HEK293 (cell line): Measurements from ENCODE around the gene CNP.

Source experiments
- BCL11A ChIP-seq: fragments of 450-650 bp; formaldehyde crosslinking; IDR thresholded peaks from 2 replicates; pipeline ENCODE4 v1.5.1; 2016; ENCODE audit warnings: low read depth, missing biosample characterization, missing genetic modification characterization
- FEZF1 ChIP-seq: fragments of 450-650 bp; formaldehyde crosslinking; IDR thresholded peaks from 2 replicates; pipeline ENCODE4 v1.5.1; 2016; ENCODE audit warnings: missing biosample characterization, missing genetic modification characterization
- IKZF3 ChIP-seq: fragments of 450-650 bp; IDR thresholded peaks from 2 replicates; pipeline ENCODE4 v1.5.0; 2018; ENCODE audit warnings: missing biosample characterization, mild to moderate bottlenecking, missing genetic modification characterization, moderate library complexity
- KLF8 ChIP-seq: fragments of 450-650 bp; formaldehyde crosslinking; IDR thresholded peaks from 2 replicates; pipeline ENCODE4 v1.5.1; 2016; ENCODE audit warnings: missing biosample characterization, missing genetic modification characterization
- MYNN ChIP-seq: fragments of 450-650 bp; formaldehyde crosslinking; IDR thresholded peaks from 2 replicates; pipeline ENCODE4 v1.5.1; 2016; ENCODE audit warnings: missing biosample characterization, missing genetic modification characterization, borderline replicate concordance
- PRDM10 ChIP-seq: fragments of 450-650 bp; formaldehyde crosslinking; IDR thresholded peaks from 2 replicates; pipeline ENCODE4 v1.5.1; 2016; ENCODE audit warnings: missing biosample characterization, missing genetic modification characterization
- PRDM4 ChIP-seq: fragments of 450-650 bp; formaldehyde crosslinking; IDR thresholded peaks from 2 replicates; pipeline ENCODE4 v1.5.1; 2017; ENCODE audit warnings: missing biosample characterization, missing genetic modification characterization
- SCRT2 ChIP-seq: fragments of 450-650 bp; formaldehyde crosslinking; IDR thresholded peaks from 2 replicates; pipeline ENCODE4 v1.5.1; 2016; ENCODE audit warnings: missing biosample characterization, missing genetic modification characterization
- SP2 ChIP-seq: fragments of 450-650 bp; formaldehyde crosslinking; IDR thresholded peaks from 2 replicates; pipeline ENCODE4 v1.5.1; 2016; ENCODE audit warnings: missing biosample characterization, missing genetic modification characterization
- TCF7L2 ChIP-seq: IDR thresholded peaks from 2 replicates; pipeline ENCODE4 v1.6.1; 2011; ENCODE audit warnings: low read depth, mild to moderate bottlenecking, inconsistent platforms, low read length, moderate library complexity, borderline replicate concordance
- YY1 ChIP-seq: fragments of 450-650 bp; formaldehyde crosslinking; IDR thresholded peaks from 2 replicates; pipeline ENCODE4 v1.5.1; 2018; ENCODE audit warnings: missing biosample characterization, missing genetic modification characterization
- ZFHX2 ChIP-seq: fragments of 450-650 bp; formaldehyde crosslinking; conservative IDR thresholded peaks from 2 replicates; pipeline ENCODE4 v1.5.1; 2016; ENCODE audit warnings: missing biosample characterization, missing genetic modification characterization
- ZFP41 ChIP-seq: fragments of 450-650 bp; formaldehyde crosslinking; IDR thresholded peaks from 2 replicates; pipeline ENCODE4 v1.5.1; 2016; ENCODE audit warnings: missing biosample characterization, missing genetic modification characterization, borderline replicate concordance
- ZNF175 ChIP-seq: fragments of 450-650 bp; formaldehyde crosslinking; IDR thresholded peaks from 2 replicates; pipeline ENCODE4 v1.5.1; 2016; ENCODE audit warnings: missing biosample characterization, missing genetic modification characterization
- ZNF248 ChIP-seq: fragments of 450-650 bp; formaldehyde crosslinking; IDR thresholded peaks from 2 replicates; pipeline ENCODE4 v1.5.1; 2017; ENCODE audit warnings: missing biosample characterization, missing genetic modification characterization
- ZNF391 ChIP-seq: fragments of 450-650 bp; formaldehyde crosslinking; IDR thresholded peaks from 2 replicates; pipeline ENCODE4 v1.5.1; 2016; ENCODE audit warnings: low read depth, missing biosample characterization, missing genetic modification characterization, borderline replicate concordance
- ZNF518A ChIP-seq: fragments of 450-650 bp; formaldehyde crosslinking; conservative IDR thresholded peaks from 2 replicates; pipeline ENCODE4 v1.5.1; 2016; ENCODE audit warnings: low read depth, missing biosample characterization, missing genetic modification characterization
- ZNF600 ChIP-seq: fragments of 450-650 bp; formaldehyde crosslinking; IDR thresholded peaks from 2 replicates; pipeline ENCODE4 v1.5.1; 2016; ENCODE audit warnings: missing biosample characterization, missing genetic modification characterization
- ZSCAN18 ChIP-seq: fragments of 450-650 bp; formaldehyde crosslinking; IDR thresholded peaks from 2 replicates; pipeline ENCODE4 v1.5.1; 2016; ENCODE audit warnings: missing biosample characterization, missing genetic modification characterization
- ZSCAN23 ChIP-seq: fragments of 450-650 bp; formaldehyde crosslinking; IDR thresholded peaks from 2 replicates; pipeline ENCODE4 v1.5.1; 2016; ENCODE audit warnings: missing biosample characterization, missing genetic modification characterization
- ZSCAN30 ChIP-seq: fragments of 450-650 bp; IDR thresholded peaks from 2 replicates; pipeline ENCODE4 v1.5.1; 2018; ENCODE audit warnings: missing biosample characterization, mild to moderate bottlenecking, missing genetic modification characterization, moderate library complexity
- TF ChIP-seq, protein P1 (sequence below): fragments of 450-650 bp; formaldehyde crosslinking; IDR thresholded peaks from 2 replicates; pipeline ENCODE4 v1.5.1; 2016; ENCODE audit warnings: missing biosample characterization, missing genetic modification characterization
- TF ChIP-seq, protein P2 (sequence below): fragments of 450-650 bp; IDR thresholded peaks from 2 replicates; pipeline ENCODE4 v1.5.1; 2018; ENCODE audit warnings: missing biosample characterization, mild to moderate bottlenecking, missing genetic modification characterization

The CNP gene

GRCh38 chr17:41930009-41930832, 36.4 kb upstream of the CNP start, which contains the start of gene ODAD4 (continued):
- no peak for TF ChIP-seq ZFHX2 (tag by site-specific recombination)
- TF ChIP-seq YY1 (tag by site-specific recombination), result peak; percentile 74; the same call in 1 of the 2 replicates
- TF ChIP-seq SP2 (tag by site-specific recombination), result peak; percentile 79
- TF ChIP-seq PRDM4 (tag by site-specific recombination), result no peak
- TF ChIP-seq ZFP41, result no peak
- TF ChIP-seq, protein P1, sequence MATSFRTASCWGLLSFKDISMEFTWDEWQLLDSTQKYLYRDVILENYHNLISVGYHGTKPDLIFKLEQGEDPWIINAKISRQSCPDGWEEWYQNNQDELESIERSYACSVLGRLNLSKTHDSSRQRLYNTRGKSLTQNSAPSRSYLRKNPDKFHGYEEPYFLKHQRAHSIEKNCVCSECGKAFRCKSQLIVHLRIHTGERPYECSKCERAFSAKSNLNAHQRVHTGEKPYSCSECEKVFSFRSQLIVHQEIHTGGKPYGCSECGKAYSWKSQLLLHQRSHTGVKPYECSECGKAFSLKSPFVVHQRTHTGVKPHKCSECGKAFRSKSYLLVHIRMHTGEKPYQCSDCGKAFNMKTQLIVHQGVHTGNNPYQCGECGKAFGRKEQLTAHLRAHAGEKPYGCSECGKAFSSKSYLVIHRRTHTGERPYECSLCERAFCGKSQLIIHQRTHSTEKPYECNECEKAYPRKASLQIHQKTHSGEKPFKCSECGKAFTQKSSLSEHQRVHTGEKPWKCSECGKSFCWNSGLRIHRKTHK (tag by site-specific recombination), result no peak
- TF ChIP-seq ZNF518A, result peak; percentile 31
- peak; percentile 74; the same call in 1 of the 2 replicates for TF ChIP-seq KLF8
- peak; percentile 40 for TF ChIP-seq IKZF3 (tag by site-specific recombination)
- TF ChIP-seq MYNN (tag by site-specific recombination), result no peak
- TF ChIP-seq ZNF600, result peak; percentile 99
- TF ChIP-seq ZNF175 (tag by site-specific recombination), result no peak
- peak; percentile 84 for TF ChIP-seq PRDM10
- TF ChIP-seq ZSCAN18 (tag by site-specific recombination), result no peak
- no peak for TF ChIP-seq ZSCAN23 (tag by site-specific recombination)
- TF ChIP-seq, protein P2, sequence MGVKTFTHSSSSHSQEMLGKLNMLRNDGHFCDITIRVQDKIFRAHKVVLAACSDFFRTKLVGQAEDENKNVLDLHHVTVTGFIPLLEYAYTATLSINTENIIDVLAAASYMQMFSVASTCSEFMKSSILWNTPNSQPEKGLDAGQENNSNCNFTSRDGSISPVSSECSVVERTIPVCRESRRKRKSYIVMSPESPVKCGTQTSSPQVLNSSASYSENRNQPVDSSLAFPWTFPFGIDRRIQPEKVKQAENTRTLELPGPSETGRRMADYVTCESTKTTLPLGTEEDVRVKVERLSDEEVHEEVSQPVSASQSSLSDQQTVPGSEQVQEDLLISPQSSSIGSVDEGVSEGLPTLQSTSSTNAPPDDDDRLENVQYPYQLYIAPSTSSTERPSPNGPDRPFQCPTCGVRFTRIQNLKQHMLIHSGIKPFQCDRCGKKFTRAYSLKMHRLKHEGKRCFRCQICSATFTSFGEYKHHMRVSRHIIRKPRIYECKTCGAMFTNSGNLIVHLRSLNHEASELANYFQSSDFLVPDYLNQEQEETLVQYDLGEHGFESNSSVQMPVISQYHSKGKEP, result no peak
- peak; percentile 60; the same call in 1 of the 2 replicates for TF ChIP-seq ZNF391 (tag by site-specific recombination)
- TF ChIP-seq ZSCAN30 (tag by site-specific recombination), result peak; percentile 62
- no peak for TF ChIP-seq FEZF1 (tag by site-specific recombination)
- TF ChIP-seq TCF7L2, result no peak
- TF ChIP-seq ZNF248 (tag by site-specific recombination), result no peak
- no peak for TF ChIP-seq BCL11A (tag by site-specific recombination)
- peak; percentile 92 for TF ChIP-seq SCRT2
